NCI-H2107 treated with DMSO at 0.1 percent for 48 hours (cell line): ENCODE results near the gene CRIM1.
"Not testable (repeated sequence)": the region's sequence is repeated elsewhere in the genome, so short reads cannot be mapped to it uniquely, and the experiment has no call there.

ENCODE experiments used
- DNase-seq: peaks from one replicate; lab custom pipeline; 2025; ENCODE audit not compliant: unreplicated experiment; lab: John Stamatoyannopoulos, UW

The CRIM1 gene

DNA sequence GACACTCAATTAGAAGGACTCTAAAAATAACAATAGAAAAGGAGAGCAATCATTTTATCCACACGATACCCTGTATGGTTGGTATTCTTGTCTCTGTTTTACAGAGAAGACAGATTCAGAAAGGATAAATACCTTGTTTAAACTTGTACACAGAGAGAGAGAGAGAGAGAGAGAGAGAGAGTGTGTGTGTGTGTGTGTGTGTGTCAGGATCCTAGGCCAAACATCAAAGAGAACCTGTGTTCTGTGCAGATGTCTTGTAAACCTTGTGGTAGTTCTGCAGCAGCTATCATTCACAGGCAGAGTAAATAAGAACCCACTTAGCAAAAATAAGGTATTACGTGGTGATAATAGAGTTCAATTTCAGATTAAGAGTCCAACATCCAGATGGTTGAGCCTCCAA is 4.3 kb upstream of the CRIM1 start:
- DNase-seq = no peak

GRCh38 chr2:36351736-36352349 is 3.7 kb upstream of the CRIM1 start:
- peak; percentile 39 for DNase-seq

- no peak for DNase-seq
Measured at GRCh38 chr2:36352701-36353100, 2.9 kb upstream of the CRIM1 start.

DNA sequence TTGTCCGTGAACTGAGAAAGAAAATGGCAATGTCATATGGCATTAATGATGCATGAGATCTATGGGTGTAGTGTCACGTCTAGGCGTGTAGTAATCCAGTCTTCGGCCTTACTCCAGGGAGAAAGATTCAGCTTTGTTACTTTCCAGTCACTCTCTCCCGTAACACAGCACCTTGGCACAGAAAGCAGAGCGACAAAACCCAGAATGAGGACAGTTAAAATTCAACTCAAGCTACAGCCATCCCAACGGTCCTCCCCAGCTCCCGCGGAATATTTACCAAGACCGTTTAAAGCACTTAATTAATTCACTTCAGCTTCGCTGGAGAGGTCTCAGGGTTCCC is 797 bp upstream of the CRIM1 start:
- no peak for DNase-seq

- no peak for DNase-seq
Measured at GRCh38 chr2:36355890-36356297, 316 bp downstream of the CRIM1 start.

DNA sequence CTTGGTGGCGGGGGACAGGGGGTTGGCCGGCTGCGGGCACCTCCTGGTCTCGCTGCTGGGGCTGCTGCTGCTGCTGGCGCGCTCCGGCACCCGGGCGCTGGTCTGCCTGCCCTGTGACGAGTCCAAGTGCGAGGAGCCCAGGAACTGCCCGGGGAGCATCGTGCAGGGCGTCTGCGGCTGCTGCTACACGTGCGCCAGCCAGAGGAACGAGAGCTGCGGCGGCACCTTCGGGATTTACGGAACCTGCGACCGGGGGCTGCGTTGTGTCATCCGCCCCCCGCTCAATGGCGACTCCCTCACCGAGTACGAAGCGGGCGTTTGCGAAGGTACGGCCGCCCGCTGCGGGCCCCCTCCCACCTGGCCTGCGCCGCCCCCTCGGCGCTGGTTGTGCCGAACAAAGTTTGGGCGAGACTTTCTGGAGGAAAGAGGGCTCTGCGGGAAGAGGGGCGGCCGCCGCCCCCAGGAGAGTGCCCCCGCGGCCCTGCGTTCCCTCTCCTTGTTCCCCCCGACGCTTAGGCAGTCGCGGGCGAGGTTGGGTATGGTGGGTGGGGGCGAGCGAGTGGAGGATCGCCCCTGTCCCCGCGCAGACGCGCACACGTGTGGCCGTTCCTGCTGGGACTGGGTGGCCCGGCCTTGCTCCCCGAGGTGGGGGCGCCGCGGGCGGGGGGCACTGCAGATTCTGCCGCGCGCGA is 866 bp downstream of the CRIM1 start:
- no peak for DNase-seq

GRCh38 chr2:36356990-36357846 is 1.6 kb downstream of the CRIM1 start:
- DNase-seq = no peak

DNA sequence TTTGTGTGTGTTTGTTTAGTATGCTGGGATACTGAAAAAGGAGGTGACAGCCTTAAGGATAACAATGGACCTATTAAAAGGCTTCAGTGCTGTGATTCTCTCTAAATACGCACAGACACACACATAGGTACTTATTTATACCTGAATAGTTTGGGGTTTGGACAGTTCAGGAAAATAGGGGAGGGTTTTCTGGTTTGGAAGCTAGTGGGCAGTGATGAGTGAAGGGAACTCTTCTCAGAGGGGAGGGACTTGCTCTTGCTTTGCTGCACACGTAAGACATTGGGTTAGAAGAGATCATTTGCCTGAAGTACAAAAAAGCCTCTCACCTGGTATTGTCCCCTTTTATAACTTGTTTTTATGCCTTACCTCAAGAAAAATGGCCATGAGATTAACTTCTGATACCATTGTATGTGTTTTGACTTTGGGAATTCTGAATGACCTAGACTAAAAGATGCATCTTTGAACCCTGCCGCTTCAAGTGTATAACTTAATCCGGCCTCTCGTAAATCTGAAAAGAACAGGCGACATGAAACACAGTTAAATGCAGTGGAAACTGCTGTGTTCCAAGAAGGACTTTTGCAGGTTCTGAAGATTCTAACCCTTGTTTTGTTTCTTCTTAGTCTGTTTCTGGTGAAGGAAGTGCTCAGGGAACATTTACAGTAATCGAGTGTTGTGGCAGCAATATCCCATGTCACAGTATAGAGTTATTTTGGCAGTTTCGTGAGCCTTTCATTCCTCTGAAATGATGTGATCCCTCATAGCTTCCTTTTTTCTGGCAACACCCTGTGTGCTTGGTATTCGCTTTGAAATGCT is 2.5 kb downstream of the CRIM1 start:
- DNase-seq = no peak

- no peak for DNase-seq
Measured at GRCh38 chr2:36359067-36359466, 3.5 kb downstream of the CRIM1 start.

DNA sequence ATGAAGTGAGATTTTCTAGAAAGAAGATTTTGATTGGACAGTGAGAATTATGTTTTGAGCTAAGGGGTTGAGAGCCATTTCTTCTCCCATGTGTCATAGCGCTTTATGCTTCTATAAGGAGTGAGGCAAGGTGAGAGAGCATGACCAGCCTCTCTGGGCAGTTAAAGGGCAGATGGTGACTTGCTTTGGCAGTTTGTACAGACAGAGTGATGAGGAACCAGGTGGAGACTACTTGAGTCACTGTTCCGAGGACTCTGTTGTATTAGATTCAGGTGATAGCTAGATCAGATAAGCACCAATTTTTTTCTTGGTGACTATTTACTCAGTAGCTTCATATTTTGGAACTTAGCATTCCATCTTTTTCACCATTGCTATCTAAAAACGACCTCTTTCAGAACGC is 4.5 kb downstream of the CRIM1 start:
- no peak for DNase-seq

- no peak for DNase-seq
Measured at GRCh38 chr2:36360834-36361233, 5.3 kb downstream of the CRIM1 start.

GRCh38 chr2:36361396-36361795 is 5.8 kb downstream of the CRIM1 start:
- no peak for DNase-seq

- DNase-seq = no peak
Measured at GRCh38 chr2:36362291-36362690, 6.7 kb downstream of the CRIM1 start.

DNA sequence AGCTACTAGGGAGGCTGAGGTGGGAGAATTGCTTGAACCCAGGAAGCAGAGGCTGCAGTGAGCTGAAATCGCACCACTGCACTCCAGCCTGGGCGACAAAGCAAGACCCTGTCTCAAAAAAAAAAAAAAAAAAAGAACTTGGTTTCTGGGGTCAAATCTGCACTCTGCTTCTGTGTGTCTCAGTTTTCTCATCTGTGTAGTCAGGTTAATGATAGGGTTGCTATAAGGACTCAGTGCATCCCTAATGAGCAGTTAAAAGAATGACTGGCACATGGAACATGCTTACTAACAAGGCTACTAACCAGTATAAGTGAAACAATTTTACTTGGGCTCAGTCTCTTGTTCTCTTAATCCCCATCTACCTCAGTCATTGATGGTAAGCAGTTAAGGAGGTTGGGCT is 7.5 kb downstream of the CRIM1 start:
- not testable (repeated sequence) for DNase-seq

DNA sequence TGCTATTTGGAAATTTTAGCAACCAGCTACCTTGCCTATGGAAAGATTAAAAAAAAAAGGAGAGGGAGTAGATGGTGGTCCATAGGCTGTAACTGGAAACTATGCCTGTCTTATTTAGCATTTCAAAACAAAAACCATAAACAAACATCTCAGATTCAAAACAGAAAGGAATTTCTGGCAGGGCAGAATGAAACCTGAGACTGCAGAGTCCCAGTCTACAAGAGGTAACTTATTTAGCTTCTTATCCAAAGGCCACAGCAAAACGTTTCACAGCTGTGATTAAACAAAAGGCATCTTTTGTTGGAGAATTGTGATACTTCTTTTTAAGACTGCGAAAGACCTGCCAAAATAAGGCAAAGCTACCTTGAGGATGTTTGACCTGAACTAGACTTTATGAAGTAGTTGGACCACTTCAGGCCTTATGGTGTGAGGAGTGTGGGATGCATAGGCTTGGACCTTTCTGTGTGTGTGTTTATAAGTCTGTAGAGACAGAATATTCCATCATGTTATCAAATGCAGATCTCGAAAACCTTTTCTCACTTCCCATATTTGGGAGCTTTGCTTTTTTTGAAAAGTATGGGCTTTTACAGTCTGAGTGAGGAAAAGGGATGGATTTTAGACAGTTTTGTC is 11.0 kb downstream of the CRIM1 start:
- no peak for DNase-seq

- no peak for DNase-seq
Measured at GRCh38 chr2:36367486-36367885, 11.9 kb downstream of the CRIM1 start.

- no peak for DNase-seq
Measured at GRCh38 chr2:36367895-36368353, 12.3 kb downstream of the CRIM1 start.

- DNase-seq = no peak
Measured at GRCh38 chr2:36368438-36368837, 12.9 kb downstream of the CRIM1 start.

DNA sequence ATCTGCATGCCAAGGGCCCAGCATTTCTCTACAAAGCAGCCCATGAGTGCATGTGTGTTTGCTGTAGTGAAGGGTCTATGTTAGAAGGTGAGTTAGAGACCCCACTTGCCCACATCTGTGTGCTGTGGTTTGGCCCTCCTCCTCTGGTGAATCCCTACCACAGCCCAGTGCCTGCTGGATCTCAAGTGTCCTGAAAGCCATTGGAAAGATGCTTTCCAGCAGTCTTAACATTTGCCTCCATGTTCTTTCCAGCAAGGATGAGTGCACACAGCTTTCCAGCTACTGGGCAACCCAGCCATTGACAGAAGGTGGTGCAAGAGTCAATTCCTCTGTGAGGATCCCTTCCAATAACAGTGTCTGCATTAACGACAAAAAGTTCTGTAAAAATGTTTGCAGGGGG is 13.6 kb downstream of the CRIM1 start:
- no peak for DNase-seq

DNA sequence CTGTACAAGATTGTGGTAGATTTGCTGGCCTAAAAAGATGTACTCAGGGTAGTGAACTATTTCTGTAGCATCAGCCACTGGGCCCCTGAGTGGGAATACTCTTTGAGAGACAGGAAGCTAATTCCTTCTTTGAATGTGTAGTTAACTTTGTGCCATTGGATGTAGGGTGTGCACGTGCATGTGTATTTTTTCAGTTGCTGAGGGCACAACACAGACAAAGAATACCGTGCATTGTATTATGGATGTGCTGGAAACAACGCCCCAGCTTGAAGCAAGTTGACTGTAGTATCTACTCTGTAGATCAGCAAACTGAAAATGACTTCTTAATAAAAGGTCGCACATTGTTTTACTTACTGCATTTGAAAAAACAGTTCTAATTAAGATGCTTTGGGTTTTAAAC is 14.1 kb downstream of the CRIM1 start:
- DNase-seq = no peak

DNA sequence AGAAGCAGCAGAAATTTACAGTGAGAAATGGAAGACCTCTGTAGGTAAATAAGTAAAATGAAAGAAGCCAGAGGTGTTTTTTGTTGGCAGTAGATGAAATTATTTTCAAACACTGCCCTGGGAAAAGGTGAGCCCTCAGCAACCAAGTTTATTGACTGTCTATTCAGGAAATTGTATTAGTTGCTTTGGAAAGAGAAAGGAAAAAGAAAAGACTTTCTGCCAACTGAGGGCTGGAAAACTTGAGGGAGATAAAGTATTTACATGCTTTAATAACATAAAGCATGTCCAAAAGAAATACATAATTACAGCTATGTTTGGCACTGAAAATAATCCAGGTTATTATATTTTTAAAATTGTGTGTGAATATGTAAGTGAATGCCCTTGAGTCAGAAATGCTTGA is 14.7 kb downstream of the CRIM1 start:
- DNase-seq = no peak
